ENCODE results near the gene CD19.

Gene CD19

DNA sequence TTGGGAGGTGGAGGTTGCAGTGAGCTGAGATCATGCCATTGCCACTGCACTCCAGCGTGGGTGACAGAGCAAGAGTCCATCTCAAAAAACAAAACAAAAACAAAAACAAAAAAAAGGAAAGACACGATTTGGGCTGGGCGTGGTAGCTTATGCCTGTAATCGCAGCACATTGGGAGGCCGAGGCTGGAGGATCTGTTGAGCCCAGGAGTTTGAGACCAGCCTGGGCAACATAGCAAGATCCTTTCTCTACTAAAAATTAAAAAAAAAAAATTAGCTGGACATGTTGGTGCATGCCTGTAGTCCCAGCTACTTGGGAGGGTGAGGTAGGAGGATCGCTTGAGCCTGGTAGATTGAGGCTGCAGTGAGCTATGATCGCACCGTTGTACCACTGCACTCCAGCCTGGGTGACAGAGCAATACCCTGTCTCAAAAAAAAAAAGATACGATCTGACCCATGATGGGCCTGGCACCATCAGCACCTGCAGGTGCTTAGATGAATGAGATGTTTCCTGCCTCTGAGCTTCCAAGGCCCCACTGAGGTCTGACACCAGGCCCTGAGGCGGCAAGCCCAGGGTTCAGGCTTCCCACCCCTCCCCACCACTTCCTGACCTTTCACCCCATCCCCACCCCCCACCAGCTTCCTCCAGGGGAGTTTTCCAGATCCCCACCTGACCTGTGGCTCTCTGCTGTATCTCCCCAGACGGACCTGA is 31.7 kb upstream of the CD19 start:
- H3K4me3 ChIP-seq (ENCODE audit: low read depth, low read length): no peak overlapping the region
- ChIA-PET CTCF (interaction anchor here (0.6 to 1.6 kb wide), 3 partner anchors 45 to 57 kb away, joined by 3 to 4 read pairs (median 3); no protein-coding TSS in a partner anchor), POLR2A (interaction anchor here (0.6 kb wide), 1 partner anchor 13 kb away, joined by 3 read pairs; no protein-coding TSS in a partner anchor)
- TF ChIP-seq, protein P1, sequence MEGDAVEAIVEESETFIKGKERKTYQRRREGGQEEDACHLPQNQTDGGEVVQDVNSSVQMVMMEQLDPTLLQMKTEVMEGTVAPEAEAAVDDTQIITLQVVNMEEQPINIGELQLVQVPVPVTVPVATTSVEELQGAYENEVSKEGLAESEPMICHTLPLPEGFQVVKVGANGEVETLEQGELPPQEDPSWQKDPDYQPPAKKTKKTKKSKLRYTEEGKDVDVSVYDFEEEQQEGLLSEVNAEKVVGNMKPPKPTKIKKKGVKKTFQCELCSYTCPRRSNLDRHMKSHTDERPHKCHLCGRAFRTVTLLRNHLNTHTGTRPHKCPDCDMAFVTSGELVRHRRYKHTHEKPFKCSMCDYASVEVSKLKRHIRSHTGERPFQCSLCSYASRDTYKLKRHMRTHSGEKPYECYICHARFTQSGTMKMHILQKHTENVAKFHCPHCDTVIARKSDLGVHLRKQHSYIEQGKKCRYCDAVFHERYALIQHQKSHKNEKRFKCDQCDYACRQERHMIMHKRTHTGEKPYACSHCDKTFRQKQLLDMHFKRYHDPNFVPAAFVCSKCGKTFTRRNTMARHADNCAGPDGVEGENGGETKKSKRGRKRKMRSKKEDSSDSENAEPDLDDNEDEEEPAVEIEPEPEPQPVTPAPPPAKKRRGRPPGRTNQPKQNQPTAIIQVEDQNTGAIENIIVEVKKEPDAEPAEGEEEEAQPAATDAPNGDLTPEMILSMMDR (IDR thresholded peaks at IDR 0.05; ENCODE audit: insufficient read depth, low read length, missing control alignments): no peak
- no peak for DNase-seq (ENCODE audit: low read depth, low spot score)

DNA sequence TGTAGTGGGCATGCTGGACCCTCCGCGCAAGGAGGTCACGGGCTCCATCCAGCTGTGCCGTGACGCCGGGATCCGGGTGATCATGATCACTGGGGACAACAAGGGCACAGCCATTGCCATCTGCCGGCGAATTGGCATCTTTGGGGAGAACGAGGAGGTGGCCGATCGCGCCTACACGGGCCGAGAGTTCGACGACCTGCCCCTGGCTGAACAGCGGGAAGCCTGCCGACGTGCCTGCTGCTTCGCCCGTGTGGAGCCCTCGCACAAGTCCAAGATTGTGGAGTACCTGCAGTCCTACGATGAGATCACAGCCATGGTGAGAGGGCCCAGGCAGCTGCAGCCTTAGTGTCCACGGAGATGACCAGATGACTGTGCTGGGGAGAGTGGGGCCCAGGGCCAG is 31.2 kb upstream of the CD19 start:
- POLR2A ChIA-PET: no interaction called here
- CTCF ChIA-PET: interaction anchor here (1.2 to 1.6 kb wide), 2 partner anchors 44 to 54 kb away, joined by 3 to 4 read pairs; no protein-coding TSS in a partner anchor
- DNase-seq (ENCODE audit: low read depth, low spot score): no peak
- TF ChIP-seq, protein P1 (IDR thresholded peaks at IDR 0.05; ENCODE audit: insufficient read depth, low read length, missing control alignments): no peak
- no peak overlapping the region for H3K4me3 ChIP-seq (ENCODE audit: low read depth, low read length)

DNA sequence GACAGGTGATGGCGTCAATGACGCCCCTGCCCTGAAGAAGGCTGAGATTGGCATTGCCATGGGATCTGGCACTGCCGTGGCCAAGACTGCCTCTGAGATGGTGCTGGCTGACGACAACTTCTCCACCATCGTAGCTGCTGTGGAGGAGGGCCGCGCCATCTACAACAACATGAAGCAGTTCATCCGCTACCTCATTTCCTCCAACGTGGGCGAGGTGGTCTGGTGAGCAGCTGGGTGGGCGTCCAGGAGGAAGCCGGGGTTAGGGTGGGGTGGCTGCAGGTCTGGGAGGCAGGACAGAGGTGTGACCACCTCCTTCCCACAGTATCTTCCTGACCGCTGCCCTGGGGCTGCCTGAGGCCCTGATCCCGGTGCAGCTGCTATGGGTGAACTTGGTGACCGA is 29.9 kb upstream of the CD19 start:
- ChIA-PET POLR2A (no interaction called here), CTCF (no interaction called here)
- DNase-seq (ENCODE audit: low read depth, low spot score): no peak
- TF ChIP-seq, protein P1 (IDR thresholded peaks at IDR 0.05; ENCODE audit: insufficient read depth, low read length, missing control alignments): no peak
- H3K4me3 ChIP-seq (ENCODE audit: low read depth, low read length): no peak overlapping the region

DNA sequence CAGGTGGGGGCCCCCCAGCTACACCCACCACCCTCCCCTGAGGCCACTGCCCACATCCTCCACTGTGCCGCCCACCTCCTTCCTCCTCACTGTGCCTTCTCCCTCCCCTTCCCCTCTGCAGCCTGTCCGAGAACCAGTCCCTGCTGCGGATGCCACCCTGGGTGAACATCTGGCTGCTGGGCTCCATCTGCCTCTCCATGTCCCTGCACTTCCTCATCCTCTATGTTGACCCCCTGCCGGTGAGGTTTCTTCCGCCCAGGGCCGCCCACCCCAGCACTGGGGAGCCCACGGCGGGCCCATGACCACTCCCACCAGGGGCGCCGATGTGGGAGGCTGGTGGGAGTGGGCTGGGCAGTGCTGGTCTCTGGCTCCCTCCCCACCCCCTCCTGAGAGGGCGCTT is 28.9 kb upstream of the CD19 start:
- no peak for DNase-seq (ENCODE audit: low read depth, low spot score)
- ChIA-PET POLR2A (no interaction called here), CTCF (no interaction called here)
- H3K4me3 ChIP-seq (ENCODE audit: low read depth, low read length): no peak overlapping the region
- TF ChIP-seq, protein P1 (IDR thresholded peaks at IDR 0.05; ENCODE audit: insufficient read depth, low read length, missing control alignments): no peak

DNA sequence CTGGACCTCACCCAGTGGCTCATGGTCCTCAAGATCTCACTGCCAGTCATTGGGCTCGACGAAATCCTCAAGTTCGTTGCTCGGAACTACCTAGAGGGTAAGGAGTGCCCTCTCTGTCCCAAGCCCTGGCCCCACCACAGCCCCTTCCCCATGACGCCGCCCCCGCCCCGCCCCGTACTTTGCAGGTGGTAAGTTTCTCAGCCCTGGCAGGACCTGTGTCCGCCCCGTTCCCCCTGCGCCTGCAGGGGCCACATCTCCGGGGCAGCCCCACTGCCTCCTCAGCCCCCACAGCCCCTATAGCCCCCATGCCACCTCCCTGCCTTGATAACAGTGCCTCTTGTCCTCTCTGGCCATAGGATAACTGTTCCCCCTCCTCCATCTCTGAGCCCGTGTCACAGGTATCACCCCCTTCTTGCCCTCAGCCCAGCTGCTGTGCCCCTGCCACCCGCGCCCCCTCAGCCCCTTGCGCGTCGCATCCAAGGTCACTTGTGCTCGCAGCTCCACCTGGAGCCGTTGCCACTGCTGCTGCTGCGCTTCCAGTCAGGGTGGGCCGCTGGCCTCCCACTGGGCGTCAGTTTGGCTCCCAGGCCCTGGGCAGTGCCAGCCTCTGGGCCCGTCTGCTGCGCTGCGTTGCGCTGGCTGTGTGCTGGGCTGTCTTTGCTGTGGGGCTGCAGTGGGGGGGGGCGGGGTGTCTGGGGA is 28.3 kb upstream of the CD19 start:
- ChIA-PET POLR2A (no interaction called here), CTCF (no interaction called here)
- no peak for DNase-seq (ENCODE audit: low read depth, low spot score)
- TF ChIP-seq, protein P1 (IDR thresholded peaks at IDR 0.05; ENCODE audit: insufficient read depth, low read length, missing control alignments): no peak
- no peak overlapping the region for H3K4me3 ChIP-seq (ENCODE audit: low read depth, low read length)

DNA sequence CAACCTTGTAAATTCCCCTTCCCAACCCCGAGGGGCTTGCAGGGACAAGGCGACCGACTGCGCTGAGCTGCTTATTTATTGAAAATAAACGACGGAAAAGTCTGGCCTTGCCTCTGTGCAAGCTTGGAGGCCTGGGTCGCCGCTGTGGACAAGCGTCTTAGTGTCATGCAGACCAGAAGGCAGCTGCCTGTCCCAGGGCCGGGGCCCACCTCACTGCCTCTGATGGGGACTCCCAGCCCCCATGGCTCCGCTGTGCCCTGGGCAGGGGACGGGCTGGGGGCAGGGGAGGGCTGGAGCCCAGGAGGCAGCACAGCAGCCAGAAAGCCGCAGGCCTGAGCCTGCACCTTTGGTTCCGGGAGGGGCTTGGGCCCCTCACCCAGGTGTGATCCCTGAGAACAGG is 27.4 kb upstream of the CD19 start:
- POLR2A ChIA-PET: no interaction called here
- TF ChIP-seq, protein P1 (IDR thresholded peaks at IDR 0.05; ENCODE audit: insufficient read depth, low read length, missing control alignments): no peak
- DNase-seq (ENCODE audit: low read depth, low spot score): no peak
- H3K4me3 ChIP-seq (ENCODE audit: low read depth, low read length): no peak overlapping the region
- CTCF ChIA-PET: no interaction called here
